ENCODE measurements around the gene KLHDC7A.
A peak's percentile ranks its signal among the peaks of the same experiment; 100 is the strongest.
"Not testable (repeated sequence)": the region's sequence is repeated elsewhere in the genome, so short reads cannot be mapped to it uniquely, and the experiment has no call there.

KLHDC7A gene

DNA sequence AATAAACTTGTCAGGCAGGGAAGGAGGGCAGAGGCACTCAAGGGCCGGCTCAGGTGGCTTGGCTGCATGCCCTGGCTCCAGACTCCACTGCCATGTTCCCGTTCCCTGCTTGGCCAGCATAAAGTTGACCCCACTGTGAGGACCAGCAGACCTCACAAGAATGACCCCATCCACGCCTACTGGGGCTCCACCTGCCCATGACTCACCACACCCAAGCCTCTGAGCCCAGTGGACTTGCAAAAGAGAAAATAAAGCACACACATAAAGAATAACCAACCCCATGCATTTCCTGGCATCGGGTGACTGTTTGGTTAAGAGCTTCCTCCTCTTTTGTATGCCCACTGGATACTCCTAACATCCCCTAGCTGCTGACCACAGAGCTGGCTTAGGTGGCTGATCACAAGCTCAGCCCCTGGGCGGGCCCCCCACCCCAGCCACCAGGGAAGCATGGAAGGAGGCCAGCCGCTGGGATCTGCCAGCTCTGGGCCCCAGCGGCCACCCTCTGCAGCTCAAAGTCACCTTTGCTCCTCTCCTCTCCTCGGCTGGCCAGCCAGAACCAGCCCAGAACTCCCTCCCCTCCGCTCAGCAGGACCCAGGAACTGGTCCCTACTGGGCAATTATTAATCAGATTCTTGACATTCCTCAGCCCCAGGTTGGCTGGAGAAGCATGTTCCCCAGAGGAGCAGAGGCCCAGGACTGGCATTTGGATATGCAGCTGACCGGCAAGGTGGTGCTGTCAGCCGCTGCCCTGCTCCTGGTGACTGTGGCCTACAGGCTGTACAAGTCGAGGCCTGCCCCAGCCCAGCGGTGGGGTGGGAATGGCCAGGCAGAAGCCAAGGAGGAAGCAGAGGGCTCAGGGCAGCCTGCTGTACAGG is at the start of gene KLHDC7A:
KLHDC7A (plus strand) TSS at position 616 of the 875 bp plus-strand sequence; CDS start at position 668, 52 bp downstream.
- no peak for DNase-seq (ENCODE audit: low spot score)

DNA sequence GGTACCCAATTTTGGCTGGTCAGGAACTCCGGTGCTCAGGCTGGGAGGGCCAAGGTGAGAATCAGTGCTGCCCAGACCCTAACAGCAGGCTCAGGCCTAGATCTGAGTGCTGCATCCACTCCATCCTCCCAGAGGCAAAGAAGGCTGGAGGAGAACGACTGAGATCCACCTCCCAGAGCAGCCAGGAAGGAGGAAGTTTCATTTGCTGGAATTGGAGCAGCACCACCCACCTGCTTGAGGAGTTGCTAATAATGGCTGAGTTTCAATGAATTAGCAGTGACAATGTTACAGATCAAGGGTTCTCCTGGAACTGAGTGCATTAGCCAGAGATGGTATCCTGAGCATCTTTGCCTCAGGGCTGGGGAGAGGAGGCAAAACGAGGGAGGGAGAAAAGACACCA is 46.7 kb upstream of the KLHDC7A start:
- no peak for DNase-seq (ENCODE audit: low spot score)

DNA sequence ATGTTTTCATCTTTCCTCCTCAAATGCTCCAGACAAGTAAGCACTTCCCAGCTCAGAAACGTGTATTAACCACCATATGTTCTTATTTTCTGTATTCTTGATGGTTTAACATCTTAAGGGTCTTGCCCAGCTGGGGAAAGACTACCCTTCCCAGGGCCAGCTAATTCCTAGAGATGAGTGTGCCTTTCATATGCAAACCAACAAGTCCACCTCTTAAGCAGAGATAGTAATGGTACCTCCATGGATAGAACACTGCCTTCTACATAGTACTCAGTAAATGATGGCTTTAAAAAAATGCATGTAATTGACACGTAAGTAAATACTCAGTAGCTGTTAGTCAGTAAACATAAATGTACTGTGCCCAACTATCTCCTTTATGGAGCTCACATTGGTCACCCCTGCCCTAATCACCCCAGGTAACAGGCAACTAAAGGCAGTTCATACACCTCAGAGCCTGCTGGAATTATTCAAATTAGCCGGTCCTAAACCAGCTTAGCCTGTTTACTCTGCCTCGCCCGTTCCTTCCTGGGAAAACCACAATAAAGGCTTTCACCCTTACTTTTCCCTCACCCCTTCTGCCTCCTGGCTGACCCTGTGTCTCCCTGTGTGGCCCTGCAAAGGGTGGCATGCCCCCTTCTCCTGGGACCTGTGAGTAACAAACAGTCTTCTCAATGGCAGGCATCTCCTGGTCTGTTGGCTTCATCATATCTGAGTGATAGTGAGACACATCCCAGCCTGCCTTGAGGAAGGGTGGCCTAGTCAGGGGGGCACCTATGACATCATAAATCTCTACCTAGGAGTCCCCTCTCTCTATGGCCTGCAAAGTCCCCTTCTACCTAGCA is 40.1 kb upstream of the KLHDC7A start:
- no peak for DNase-seq (ENCODE audit: low spot score)

DNA sequence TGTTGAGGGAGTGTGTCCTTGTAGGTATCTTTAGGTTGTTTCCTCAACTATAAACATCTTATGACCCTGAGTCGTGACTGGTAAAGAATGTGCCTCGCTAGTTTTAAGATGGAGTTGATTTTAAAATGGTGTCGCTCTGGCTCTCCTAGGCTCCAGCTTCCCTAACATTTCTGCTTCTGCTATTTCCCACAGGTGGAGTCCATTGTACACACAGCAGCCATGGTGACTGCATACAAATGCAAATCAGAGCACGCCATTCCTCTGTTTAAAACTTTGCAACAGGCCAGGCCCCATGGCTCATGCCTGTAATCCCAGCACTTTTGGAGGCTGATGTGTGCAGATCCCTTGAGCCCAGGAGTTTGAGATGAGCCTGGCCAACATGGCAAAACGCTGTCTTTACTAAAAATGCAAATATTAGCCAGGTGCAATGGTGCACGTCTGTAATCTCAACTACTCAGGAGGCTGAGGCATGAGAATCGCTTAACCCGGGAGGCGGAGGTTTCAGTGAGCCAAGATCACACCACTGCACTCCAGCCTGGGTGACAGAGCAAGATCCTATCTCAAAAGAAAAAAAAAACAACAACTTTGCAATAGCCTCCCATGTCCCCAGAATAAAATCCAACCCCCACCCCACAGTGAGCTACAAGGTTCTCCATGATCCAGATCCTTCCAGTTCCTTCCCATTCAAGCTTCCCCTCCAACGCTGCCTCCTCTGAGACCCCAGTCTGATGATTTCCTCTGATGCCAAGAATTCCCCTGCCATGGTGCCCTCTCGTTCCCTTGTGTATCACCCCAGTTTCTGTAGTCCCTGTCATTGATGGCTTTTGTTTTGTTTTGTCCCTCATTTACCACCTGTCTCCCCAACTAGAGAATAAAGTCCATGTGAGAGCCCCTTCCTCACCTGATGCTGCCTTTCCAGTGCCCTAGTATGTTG is 36.9 kb upstream of the KLHDC7A start:
- no peak for DNase-seq (ENCODE audit: low spot score)

GRCh38 chr1:18444563-18444962 is 36.2 kb upstream of the KLHDC7A start:
- DNase-seq (ENCODE audit: low spot score): no peak

GRCh38 chr1:18446751-18447150 is 34.0 kb upstream of the KLHDC7A start:
- DNase-seq (ENCODE audit: low spot score): no peak

- DNase-seq (ENCODE audit: low spot score): no peak
These were observed 33.1 kb upstream of the KLHDC7A start for GRCh38 chr1:18447509-18448220.

DNA sequence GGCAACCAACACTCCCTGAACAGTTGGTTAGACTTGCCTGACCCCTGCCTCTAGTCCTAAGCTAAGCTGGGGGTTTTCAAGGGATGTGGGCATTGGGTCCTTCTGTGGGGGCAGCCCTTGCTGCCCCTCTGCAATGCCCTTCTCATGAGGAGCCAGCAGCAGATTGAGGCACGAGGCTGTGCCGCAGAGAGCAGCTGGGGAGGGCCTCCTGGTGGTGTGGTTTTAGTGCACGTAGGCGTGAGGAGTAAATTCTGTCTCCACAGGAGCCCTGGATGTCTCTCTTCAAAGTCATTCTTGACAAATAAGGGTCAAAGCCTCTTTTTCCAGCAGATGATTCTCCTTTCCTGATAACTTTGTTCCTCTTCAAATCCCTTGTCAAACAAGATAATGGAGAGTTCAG is 31.8 kb upstream of the KLHDC7A start:
- DNase-seq (ENCODE audit: low spot score): no peak

DNA sequence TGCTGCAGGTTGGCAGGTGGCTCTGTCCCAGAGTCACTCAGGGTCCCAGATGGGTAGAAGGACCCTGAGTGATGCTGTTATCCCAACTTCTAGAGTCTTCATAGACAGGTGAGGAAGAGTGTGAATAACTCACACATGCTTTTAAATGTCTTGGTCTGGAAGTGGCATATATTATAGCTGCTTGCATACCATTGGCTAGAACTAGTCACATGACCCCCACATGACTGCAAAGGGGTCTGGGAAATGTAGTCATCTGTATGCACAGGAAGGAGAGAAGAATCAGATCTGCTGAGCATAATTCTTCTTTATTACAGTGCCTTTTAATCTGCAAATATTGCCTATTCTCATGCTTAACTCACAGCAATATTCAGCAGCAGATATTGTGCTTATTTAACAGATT is 28.2 kb upstream of the KLHDC7A start:
- DNase-seq (ENCODE audit: low spot score): peak; percentile 54

DNA sequence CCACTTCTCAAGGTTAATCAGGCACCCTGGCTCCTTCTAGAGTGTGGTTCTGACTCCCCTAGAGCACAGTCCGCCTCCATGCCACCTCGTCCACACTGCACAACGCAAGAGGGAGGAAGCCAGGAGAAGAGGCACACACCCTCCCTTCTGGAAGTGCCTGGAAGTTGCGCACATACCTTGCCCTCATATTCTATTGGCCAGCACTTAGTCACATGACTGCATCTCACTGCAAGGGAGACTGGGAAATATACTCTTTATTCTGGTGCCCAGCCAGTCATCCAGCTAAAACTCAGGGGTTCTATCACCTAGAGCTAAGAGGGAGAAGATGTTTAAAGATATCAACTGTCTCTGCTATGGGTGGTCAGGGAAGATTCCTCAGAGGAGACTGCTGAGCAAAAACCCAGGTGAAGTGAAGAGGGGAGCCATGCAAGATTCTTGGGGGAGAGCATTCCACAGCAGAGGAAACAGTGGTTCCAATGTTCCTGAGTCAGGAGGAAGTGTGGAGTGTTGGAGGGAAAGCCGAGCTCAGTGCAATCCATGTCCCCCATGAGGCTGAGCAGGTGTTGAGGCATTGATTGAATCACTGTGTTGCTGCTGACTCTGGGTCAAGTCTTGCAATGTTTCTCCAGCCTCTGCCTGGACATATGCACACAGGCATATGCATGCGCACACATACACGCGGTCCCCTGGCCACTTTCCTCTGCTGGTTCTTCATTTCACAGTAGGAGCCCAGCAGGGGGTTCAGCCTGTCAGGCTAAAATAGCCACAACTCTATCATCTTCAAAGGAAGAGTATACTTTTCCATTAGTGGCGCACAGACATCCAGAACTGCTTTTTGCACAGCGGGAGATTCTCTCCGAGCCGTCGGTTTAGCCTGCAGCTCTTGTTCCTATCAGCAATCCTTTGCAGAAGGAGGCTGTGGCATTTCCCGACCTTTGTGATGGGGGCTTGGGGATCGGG is 22.3 kb upstream of the KLHDC7A start:
- no peak for DNase-seq (ENCODE audit: low spot score)

DNA sequence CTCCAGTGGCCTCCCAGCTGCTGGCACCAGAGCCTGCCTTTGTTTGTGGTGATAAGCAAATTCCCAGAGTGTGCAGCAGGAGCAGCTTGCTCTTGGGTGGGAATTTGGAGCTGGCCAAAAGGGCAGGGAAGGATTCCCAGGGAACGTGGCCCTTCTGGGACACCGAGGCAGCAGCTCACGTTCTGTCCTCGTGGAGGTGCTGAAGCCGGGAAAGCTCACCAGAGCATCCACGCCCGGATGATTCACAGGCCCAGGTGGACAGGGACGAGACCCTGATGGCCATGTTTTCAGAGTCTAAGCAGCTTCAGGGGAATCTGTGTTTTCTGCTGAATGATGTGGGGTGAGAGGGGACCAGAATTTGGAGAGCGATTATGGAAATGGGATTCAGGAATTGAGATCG is 19.1 kb upstream of the KLHDC7A start:
- no peak for DNase-seq (ENCODE audit: low spot score)

- not testable (repeated sequence) for DNase-seq (ENCODE audit: low spot score)
These were observed 18.2 kb upstream of the KLHDC7A start for GRCh38 chr1:18462517-18462916.

- no peak for DNase-seq (ENCODE audit: low spot score)
These were observed 17.7 kb upstream of the KLHDC7A start for GRCh38 chr1:18463063-18463462.

- no peak for DNase-seq (ENCODE audit: low spot score)
These were observed 16.6 kb upstream of the KLHDC7A start for GRCh38 chr1:18463984-18464664.

DNA sequence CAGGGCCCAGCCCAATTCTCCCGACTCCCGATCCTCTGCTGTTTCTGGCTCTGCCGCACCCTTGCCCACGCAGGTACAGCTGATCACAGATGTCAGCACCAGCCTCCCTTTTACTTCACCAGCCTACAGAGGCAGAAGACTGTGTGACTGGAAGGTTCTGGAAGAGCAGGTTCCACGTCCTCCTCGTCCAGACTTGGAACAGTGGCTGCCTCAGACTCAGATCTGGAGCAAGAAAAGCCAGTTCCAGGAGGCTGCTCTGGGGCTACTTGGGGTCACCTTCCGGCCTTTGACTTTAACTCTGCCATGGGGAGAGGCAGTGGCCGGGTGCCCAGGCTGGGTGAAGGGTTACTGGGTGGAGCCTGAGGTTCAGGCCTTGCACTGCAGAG is 16.1 kb upstream of the KLHDC7A start:
- no peak for DNase-seq (ENCODE audit: low spot score)

DNA sequence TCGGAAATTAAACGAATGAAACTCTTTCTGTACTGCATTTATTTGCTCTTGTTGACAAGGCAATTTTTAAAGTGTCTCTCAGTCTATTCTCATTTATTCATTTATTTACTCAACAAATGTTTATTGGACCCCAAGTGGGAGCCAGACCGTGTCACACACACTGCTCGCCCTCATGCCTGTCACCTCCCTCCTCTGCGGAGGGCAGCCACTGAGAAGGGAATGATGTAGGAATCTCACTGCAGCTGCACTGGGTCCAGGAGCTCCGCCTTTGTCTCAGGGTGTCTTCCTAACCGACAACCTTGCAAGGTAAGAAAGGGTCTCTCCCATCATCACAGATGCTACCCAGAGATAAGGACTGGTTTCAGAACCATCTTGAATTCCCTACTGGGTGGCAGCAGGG is 14.1 kb upstream of the KLHDC7A start:
- DNase-seq (ENCODE audit: low spot score): no peak

- no peak for DNase-seq (ENCODE audit: low spot score)
These were observed 12.2 kb upstream of the KLHDC7A start for GRCh38 chr1:18468570-18468969.

DNA sequence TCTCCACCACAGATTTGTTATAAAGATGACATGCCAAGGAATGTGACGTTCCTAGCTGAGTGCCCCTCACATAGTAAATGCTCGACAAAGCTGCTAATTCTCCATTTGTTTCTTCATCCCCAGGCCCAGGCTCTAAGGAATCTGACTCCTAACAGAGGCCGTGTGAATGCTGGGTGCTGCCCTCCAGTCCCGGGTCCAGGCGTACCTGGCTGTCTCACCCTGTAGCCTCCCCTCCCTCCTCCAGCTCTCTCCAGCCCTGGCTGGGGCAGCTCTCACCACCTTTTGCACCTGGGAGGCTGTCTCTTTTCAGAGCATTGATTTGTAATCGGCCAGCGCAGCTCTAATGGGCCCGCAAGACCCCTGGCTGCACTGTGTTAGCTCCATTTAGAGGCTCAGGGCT is 11.2 kb upstream of the KLHDC7A start:
- no peak for DNase-seq (ENCODE audit: low spot score)

DNA sequence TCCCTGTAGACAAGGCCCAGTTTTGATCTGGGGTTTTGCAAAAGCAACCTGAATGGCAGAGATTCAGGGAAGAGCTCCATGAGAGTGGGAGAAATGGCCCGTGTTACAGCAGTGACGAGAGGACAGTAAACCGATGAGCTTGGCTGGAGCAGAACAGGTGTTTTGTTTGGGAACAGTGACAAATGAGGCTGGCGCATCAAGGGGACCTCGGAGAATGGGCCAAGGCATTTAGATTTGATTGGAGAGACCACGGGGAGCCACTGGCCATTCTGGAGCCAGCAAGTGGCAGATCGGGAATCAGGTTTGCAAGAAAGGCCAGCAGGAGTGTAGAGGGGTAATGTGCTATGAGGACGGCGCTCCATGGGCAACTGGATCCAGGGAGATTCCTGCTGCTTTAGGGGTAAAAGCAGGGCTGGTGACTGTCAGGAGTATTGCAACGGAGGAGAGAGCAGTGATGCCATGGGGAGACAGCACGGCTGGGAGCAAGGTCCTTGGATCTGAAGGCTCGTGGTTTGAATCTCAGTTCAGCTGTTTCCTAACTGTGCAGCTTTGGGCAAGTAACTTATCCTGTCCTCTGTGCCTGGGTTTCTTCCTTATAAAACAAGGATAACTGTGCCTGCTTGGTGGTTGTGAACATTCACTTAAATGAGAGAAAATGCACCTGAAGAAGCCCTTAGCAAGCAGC is 9.9 kb upstream of the KLHDC7A start:
- no peak for DNase-seq (ENCODE audit: low spot score)
